ENCODE results near the gene GLB1L2.
A peak's percentile ranks its signal among the peaks of the same experiment; 100 is the strongest.

GLB1L2 gene

DNA sequence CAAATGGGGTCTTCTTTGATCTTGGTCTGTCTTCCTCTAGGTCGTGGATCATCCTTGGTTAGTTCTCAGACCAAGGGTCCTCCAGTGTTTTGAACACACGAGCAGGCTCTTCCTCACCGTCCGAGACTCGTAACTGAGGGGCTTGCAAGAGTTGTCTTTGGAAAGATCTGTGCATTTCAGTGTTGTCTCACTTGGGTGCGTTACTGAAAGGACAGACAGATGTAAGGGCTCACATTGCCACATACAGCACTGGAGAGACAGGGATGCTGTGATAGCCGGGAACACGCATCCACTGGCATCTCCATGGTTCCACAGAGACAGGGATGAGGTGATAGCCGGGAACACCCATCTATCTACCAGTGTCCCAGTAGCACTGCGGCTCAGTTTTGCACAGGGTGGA lies 15.7 kb downstream of the GLB1L2 start:
- DNase-seq (ENCODE audit: low read depth, low spot score), result no peak

DNA sequence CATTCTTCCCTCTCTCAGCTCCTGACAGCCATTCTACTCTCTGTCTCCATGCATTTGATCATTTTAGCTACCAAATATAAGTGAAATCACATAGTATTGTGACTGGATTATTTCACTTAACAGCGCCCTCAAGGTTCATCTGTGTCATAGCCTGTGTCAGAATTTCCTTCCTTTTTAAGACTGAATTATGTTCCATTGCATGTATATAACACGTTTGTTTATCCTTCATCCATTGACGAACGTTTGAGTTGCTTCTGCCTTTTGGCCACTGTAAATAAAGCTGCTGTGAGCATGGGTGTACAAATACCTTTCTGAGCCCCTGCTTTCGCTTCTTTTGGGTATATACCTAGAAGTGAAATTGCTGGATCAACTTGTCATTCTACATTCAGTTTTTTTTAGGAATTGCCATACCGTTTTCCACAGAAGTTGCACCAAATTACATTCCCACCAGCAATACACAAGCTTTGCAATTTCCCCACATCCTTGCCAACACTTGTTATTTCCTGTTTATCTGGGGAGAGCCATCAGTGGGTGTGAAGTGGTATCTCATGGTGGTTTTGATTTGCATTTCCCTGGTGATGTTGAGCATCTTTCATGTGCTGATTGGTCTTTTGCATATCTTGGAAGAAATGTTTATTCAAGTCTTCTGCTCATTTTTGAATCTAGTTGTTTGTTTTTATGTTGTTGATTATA lies 17.5 kb downstream of the GLB1L2 start:
- no peak for DNase-seq (ENCODE audit: low read depth, low spot score)

DNA sequence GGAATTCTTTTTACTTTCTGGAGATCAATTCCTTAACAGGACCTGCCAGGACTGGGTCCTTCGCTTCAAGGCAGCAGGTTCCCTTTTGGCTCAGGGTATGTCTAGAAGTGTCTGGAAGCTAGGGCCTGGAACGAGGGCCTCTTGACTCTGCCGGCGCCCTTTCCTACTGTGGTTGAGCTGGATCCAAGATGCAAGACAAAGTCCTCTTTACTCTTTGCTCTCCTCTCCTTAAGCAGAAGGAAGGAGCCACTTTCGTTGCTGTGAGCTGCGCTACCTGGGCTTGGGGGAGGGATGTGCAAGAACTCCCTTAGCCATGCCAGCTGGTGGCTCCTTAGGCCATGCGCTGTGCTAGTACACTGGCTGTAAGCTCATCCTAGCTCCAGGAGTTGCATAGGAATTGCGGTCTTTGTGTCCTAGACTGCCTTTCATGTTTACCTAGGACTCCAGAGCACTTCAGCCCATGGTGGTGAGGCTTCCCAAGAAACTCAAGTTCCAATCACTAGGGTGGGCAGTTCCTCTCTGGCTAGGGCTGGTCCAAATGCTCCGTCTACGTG lies 18.1 kb downstream of the GLB1L2 start:
- DNase-seq (ENCODE audit: low read depth, low spot score), result no peak

DNA sequence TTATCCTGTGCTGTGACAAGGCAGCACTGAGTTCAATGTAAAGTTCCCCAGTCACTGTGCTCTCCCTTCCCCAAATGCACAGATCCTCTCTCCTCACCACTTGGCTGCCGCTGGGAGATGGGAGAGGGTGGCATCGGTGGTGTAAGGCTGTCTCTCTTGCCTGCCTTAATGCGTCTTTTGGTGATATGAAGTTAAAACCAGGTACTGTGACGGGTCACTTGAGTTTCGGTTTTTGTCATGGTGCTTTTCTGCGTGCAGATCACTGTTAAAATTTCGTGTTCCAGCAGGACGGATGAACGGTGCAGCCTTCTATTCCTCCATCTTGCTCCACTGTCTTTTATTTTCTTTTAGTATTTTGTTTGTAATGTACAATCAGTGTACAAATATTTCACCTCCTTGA lies 18.6 kb downstream of the GLB1L2 start:
- DNase-seq (ENCODE audit: low read depth, low spot score), result no peak

DNA sequence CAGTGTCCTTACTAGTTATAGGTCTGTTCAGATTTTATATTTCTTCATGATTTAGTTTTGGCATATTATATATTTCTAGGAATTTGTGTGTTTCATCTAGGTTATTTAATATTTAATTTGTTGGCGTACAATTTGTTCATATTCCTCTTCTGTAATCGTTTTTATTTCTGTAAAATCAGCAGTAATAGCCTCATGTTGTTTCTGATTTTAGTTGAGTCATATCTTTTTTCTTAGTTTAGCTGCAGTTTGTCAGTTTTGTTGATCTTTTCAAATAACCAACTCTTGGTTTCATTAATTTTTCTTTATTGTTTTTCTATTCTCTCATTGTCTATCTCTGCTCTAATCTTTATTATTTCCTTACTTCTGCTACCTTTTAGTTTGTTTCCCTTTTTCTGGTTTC lies 20.3 kb downstream of the GLB1L2 start:
- DNase-seq (ENCODE audit: low read depth, low spot score), result no peak

DNA sequence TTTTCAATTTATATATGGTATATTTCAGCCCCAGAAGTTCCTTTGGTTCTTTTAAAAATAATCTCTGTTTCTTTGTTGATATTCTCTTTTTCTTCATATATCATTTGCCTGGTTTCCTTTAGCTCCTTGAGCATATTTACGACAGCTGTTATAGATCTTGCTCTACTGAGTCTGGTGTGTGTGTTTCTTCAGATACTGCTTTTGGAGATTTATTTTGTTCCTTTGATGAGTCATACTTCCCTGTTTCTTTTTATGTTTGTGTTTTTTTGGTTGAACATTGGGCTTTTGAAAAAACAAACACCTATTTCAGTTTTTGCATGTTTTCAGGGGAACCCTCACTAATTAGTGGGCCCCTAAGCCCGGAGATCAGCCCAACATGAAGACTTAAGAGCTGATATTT lies 23.3 kb downstream of the GLB1L2 start:
- DNase-seq (ENCODE audit: low read depth, low spot score), result no peak

DNA sequence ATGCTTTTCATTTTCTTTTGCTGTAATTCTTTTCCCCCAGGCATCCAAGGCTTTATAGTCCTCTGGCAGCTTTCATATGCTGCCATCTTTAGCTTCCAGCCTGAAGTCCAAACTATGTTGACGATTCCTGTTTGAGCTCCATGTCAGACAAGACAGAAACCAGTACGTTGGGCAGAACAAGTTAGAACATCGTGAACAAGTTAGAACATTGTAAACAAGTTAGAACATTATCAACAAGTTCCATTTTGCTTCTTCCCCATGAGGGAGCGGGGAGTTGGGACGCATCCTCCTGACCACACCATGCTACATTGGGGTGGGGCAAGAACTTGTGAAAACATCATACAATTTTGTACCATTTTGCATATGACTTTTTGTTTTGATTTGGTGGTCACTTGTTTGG lies 23.9 kb downstream of the GLB1L2 start:
- no peak for DNase-seq (ENCODE audit: low read depth, low spot score)

DNA sequence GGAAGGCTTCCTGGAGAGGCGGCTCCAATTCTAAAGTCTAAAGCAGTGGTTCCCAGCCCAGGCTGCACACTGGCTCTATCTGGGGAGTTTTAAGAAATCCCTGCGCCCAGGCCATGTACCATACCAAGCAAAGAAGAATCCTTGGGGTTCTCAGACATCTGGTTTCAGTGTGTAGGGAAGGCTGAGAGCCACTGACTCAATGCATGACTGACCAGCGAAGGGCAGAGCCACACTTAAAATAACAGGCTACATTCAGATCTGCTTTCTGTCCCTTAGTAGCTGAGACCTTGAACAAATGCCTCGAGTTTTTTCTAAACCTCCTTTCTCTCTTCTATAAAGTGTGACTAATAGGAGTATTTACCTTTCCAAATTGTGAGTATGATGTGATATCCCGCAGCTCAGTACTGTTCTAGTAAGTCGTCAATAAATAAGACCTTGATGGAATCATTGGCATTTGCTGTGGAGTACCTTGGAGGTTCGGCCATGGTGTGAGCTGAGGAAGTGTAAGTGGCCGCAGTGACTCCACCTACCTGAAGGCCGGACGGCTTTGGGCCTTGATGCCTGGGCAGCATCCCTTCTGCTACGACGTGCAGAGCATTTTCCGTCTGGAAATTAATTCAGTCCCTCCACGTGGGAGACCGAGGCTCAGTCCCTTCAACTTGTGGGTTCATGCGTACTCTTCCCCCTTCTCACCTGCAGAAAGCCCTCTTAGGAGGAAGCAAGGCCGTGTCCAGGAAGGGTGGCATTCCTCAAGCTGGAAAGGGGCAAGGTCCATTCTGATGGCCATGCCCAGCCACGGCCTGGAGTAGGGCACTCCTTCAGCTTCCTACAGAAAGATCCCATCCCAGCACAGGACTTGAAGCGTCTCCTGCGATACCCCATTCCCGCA lies 25.1 kb downstream of the GLB1L2 start:
- DNase-seq (ENCODE audit: low read depth, low spot score), result no peak

DNA sequence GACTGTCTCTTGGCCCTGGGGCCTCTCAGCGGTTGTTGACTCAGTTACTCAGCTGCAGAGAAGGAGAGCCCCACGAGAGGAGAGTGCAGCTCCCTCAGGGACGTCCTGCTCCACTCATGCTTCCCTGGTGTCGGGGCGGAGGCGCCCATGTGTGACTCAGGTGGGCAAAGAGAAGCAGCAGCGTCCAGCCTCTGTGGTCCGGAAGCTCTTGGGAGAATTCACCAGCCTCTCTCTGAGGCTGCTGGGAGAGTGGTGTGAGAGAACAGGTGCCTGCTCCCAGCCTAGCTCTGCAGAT lies 25.7 kb downstream of the GLB1L2 start:
- DNase-seq (ENCODE audit: low read depth, low spot score), result no peak

DNA sequence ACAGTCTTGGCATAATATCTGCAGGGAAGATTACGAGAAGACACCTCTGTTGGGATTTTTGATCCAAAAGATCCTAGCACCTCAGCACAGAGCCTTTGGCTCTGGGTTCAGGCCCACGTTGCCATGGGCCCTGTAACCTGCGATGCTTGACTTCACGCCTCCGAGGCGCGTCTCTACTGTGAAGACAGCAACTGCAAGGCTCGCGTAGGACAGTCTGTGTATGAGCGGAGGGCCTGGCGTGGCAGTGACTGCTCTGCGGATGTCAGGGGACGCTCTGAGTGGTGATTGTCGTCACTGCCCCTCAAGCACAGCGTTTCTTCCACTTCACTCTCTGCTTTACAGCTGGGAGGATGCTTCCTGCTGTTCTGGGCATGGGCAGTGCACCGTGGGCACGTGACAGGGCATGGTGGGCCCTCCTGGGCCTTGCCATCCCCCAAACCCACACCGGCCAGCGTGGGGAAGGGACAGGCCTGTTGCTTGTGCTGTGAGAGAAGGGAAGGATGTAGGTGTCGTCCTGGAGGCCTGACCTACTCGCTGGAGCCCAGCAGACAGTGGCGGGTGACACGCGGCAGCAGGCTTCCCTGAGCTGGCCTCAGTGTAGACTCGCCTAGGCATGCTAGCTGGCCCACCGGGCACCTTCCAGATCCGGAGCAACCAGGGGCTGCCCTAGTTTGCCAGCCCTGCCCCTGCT lies 26.5 kb downstream of the GLB1L2 start:
- no peak for DNase-seq (ENCODE audit: low read depth, low spot score)

DNA sequence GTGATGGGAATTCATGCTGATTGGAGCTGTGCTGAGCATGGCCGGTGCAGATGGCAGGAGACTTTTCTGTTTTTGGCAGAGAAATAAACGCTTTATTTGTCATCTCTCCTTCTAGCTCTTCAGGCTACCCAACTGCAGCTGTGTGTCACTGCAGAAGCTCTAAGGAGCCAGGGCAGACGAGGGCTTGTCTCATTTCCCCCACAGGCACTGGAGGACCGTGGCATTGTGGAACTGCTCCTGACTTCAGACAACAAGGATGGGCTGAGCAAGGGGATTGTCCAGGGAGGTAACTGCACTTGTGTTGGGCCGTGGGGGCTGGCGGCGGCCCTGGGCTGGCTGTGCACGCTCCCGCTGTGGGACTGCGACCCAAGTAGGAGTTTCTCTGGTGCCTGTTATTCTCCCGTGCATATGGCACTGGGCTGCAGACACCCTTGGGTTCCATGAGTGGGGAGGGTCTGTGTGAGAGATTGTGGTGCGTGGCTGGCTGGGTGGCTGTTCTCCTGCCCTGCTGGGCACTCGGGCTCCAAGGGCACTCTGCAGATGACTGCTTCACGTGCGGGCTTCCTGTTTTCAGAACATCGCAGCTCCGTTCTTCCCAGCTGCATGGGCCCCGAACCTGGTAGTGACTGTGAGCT lies 27.2 kb downstream of the GLB1L2 start:
- DNase-seq (ENCODE audit: low read depth, low spot score), result no peak

DNA sequence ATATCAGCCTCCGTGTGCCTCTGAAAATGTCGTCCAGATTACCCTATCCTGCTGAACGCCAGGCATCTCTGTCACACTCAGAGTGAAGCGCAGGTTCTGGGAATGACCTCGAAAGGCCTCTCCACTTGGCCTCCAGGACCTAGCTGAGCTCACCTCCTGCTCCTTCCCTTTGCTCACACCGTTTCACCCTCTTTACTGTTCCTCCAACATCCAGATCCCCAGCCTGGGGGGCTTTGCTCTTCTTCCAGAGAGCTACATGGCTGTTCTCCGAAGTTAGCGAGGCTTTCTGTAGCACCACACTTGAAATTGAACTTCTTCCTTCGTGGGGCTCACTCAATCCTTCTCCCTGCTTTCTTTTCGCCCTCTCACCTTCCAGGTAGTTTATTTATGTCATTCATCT lies 27.9 kb downstream of the GLB1L2 start:
- no peak for DNase-seq (ENCODE audit: low read depth, low spot score)

DNA sequence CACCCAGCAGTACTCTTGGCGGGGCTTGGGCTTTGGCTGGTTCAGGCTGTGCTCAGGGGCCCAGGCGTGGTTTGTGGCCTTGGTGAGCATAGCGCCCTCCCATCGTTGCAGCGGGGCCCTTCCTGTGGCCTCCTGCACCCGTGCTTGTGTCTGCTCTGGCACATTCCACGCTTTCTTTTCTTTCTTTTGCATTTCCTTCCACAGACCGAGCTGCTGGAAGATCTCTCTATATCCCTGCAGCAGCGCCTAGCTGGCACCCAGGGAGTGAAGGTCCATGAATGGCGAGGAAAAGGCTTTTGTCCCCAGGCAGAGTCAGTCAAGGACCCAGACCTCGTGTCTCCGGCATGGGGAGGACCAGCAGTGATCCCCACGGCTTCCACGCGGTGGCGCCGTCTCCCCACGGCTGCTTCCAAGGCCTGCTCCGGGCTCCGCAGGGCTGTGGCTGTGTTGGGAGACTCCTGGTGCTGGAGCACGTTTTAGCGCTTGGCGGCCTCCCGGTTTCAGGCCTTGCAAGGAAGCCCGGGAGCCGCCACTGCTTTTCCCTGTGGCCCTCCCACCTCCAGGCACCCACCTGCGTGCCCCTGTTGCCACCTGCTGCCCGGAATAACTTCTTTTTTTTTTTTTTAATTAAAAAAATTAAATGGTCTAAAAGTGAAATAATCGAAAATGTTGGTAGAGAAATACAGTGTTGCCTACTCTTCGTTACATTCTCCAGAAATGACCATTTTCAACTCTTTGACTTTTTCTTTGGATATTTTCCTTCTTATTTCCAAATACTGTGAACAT lies 28.5 kb downstream of the GLB1L2 start:
- peak; percentile 9 for DNase-seq (ENCODE audit: low read depth, low spot score)

DNA sequence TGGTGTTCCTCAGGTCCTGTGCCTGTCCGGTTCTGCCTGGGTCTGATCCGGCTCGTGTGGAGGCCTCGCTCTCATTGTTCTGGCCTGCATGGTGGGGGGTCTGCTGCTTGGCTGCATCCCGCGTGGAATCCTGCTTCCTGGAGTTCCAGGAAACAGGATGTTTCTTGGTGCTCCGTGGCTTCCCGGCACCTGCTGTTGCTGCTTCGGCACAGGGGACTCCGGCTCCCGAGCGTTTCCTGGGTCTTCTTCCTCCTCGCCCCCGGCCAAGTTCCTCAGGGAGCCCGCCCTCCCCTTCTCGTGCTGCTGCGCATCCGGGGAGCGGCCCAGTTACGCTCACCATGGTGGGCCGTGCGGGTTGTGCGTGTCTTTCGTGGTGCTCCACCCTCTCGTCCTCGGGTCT lies 29.9 kb downstream of the GLB1L2 start:
- no peak for DNase-seq (ENCODE audit: low read depth, low spot score)

DNA sequence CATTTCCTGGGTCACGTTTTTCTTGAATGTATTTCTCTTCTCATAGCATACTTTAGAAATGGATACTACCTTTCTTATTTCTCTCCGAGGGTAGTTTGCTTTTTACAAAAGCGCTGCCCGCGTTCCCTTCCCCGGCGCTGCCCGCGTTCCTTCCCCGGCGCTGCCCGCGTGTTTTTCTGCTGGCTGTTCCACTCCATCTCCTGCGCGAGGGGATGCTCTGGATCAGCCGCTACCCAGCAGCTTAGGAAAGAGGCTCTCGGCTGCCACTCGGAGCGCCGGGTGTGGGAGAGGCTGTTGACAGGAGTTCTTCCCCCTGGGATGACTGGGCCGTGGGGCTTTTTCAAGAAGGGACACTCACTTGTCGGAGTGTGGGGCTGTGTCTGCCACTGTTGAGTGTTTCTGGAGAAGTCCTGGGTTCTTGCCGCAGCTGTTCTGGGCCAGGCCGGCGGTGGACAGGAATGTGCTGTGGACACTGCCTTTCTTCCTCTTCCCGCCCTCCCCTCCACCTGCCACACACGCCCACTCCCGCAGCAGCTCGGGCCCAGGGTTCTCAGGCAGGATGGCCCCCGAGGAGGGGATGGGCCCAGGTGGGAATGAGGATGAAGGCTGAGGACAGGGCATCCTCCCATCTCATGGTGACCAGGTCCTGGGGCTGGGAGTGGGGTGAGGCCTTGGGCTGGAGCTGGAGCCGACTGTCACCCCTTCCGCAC lies 30.6 kb downstream of the GLB1L2 start:
- DNase-seq (ENCODE audit: low read depth, low spot score), result no peak

DNA sequence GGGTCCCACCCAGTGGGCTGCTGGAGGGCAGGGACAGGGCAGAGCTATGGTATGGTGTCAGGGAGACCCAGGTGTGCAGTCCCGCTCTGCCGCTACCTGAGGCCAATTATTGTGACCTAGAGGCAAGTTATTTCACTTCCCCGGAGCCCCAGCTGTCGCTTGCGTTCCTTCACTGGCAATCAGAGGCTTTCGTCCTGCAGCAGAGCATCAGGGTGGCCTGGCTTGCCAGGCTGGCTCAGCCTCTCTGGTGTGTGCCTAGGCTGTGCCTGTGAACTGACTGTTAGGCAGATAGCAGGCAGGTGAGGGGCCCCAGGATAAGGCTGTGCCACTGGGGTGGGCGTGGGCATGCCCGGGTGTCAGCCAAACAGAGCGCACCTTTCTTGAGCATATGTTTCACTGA lies 31.4 kb downstream of the GLB1L2 start:
- DNase-seq (ENCODE audit: low read depth, low spot score), result no peak

DNA sequence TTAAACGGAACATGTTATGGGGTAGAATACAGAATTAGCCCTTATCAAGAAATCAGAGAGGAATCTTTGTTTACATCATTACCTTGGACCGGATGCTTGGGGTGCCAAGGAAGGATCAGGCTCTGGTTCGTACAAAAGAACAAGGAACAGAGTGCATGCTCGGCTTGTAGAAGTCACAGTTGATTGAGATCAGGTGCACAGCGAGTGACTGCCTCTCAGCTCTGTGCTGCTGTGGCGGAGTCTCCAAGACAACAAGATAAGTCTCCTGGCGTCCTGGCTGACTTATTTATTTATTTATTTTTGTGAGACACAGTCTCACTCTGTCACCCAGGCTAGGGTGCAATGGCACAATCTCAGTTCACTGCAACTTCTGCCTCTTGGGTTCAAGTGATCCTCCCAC lies 31.8 kb downstream of the GLB1L2 start:
- DNase-seq (ENCODE audit: low read depth, low spot score), result no peak

DNA sequence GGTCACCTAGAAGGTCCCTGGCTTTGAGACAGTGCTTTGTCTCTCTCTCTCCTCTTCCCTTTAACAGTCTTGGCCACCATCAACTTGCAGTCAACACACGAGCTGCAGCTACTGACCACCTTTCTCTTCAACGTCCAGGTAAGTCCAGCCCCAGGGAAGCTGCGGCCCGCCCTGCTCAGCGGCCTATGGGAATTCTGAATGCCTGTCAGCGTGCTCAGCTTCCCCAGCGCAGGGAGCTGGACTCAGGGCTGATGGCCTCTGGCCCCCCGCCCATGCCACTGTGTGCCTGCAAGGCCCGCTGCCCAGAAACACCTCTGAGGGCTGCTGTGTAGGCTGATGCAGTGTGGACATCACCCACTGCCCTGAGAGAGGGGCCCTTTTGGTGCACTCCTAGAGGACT lies 32.5 kb downstream of the GLB1L2 start:
- no peak for DNase-seq (ENCODE audit: low read depth, low spot score)

DNA sequence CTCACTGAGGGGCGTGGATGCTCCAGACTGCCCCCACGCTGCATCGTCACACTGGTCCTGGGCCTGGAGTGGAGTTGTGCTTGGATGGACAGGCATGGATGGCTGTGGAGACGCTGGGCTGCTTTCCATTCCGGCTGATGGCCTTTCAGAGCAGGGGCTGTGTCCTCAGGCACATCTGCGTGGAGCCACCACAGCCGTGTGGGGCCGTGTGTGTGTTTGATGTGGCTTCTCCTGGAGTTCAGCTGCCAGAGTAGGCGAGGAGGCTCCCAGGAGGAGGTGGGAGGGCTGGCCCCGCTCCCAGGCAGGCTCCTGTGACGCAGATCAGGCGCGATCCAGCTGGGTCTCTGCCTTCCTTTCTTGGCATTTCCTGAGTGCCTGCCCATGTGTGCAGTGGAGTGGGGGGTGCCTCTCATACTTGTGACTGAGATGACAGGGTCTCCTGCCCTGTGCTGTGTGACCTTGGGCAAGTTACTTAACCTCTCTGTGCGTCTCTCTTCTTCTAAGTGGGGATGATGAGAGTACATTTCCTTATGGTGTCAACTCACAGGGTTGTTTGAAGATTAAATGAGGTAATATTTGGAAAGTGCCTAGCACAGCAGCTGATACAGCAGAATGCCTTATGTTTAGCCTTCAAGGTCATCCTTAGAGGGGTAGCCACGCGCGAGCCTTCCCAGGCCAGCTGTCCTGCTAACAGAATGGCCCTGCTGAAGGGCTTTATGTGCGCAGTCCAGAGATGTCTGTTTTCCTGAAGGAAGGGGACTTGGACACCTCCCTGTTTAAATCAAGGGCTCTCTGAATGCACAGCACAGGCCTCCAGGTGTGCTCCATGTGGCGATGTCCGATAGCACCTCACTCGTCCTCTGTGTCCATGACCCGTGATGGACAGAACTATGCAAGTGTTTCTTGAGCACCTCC lies 33.5 kb downstream of the GLB1L2 start:
- DNase-seq (ENCODE audit: low read depth, low spot score), result no peak

DNA sequence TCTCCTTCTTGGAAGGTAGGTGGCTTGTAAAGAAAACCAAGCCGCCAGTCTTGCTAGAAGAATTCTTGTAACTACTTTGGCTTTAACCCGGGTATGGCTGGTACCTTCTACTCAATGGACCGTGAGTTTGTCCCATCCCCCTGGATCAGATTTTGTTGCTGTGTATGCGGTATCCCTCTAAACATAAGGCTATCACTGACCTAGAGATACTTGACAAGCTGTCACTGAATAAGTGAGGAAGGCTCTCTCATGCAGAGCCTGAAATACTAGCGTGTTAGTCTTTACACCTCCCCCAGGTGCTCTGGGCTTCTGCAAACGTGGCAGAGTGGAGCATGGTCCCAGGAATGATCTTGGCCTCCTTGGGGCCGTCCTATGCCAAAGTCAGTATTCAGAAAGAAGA lies 34.5 kb downstream of the GLB1L2 start:
- no peak for DNase-seq (ENCODE audit: low read depth, low spot score)

All from smooth muscle cell of the brain vasculature (primary cell).